Keratinocyte (primary cell): ENCODE data around the gene PLEKHH1.

Source experiments
- CTCF ChIP-seq, 3 experiments: IDR thresholded peaks in 1 of 3; conservative IDR thresholded peaks in 1 of 3; optimal IDR thresholded peaks in 1 of 3; 2 replicates in 2 of 3; 3 replicates in 1 of 3; pipeline versions ENCODE3 to v1.5.1; 2011; ENCODE audit warnings: low read length in 3 of 3, mild to moderate bottlenecking in 3 of 3, moderate library complexity in 2 of 3, control low read depth in 1 of 3, inconsistent platforms in 1 of 3; ENCODE audit not compliant: insufficient read depth in 2 of 3; ENCODE audit errors: extremely low read depth in 1 of 3
- EZH2 ChIP-seq: IDR thresholded peaks from one replicate; pipeline ENCODE4 v1.6.1; 2012; ENCODE audit warnings: inconsistent platforms, mild to moderate bottlenecking, low read length, moderate library complexity

- TF ChIP-seq CTCF (optimal IDR thresholded peaks at IDR 0.05 in 1 of 3, IDR thresholded peaks at IDR 0.05 in 1 of 3, conservative IDR thresholded peaks at IDR 0.05 in 1 of 3; ENCODE audit: extremely low read depth in 1 of 3, insufficient read depth in 2 of 3, low read length in 3 of 3) = no peak
- no peak for TF ChIP-seq EZH2
These were observed 41.2 kb upstream of the PLEKHH1 start for GRCh38 chr14:67491741-67492507.
